Mesenchymal stem cell (in vitro differentiated cells and primary cell): ENCODE data around the gene EFHC2.

Source experiments
- DNase-seq: peaks from one replicate; pipeline ENCODE4 v3.0.0-alpha.2; 2013
- H2AFZ ChIP-seq: one replicate; pipeline ENCODE4 v1.6.1; 2013; ENCODE audit warnings: low read depth, mild to moderate bottlenecking, control low read depth, inconsistent platforms, low read length, moderate library complexity
- H2AK5ac ChIP-seq: 2 replicates; pipeline ENCODE4 v1.6.1; 2013; ENCODE audit warnings: low read length, moderate library complexity, mild to moderate bottlenecking, inconsistent platforms; ENCODE audit not compliant: severe bottlenecking
- H2BK120ac ChIP-seq: one replicate; pipeline ENCODE4 v1.6.1; 2013; ENCODE audit warnings: low read depth, mild to moderate bottlenecking, inconsistent platforms, low read length, moderate library complexity
- H2BK12ac ChIP-seq, 2 experiments: one replicate each; pipeline ENCODE4 v1.6.1; 2013; ENCODE audit warnings: inconsistent platforms in 2 of 2, low read length in 2 of 2, mild to moderate bottlenecking in 2 of 2, moderate library complexity in 2 of 2, control low read depth in 1 of 2
- H2BK15ac ChIP-seq: one replicate; pipeline ENCODE4 v1.6.1; 2013; ENCODE audit warnings: mild to moderate bottlenecking, low read depth, inconsistent platforms; ENCODE audit not compliant: poor library complexity, severe bottlenecking
- H2BK5ac ChIP-seq: 2 replicates; pipeline ENCODE4 v1.6.1; 2013; ENCODE audit warnings: low read depth, mild to moderate bottlenecking, low read length, control low read depth, inconsistent platforms; ENCODE audit not compliant: poor library complexity, severe bottlenecking
- H3K14ac ChIP-seq, 2 experiments: one replicate each; pipeline ENCODE4 v1.6.1; 2013; ENCODE audit warnings: inconsistent platforms in 2 of 2, low read length in 2 of 2, control low read depth in 1 of 2, mild to moderate bottlenecking in 1 of 2, moderate library complexity in 1 of 2
- H3K18ac ChIP-seq, 2 experiments: one replicate each; pipeline ENCODE4 v1.6.1; 2013; ENCODE audit warnings: inconsistent platforms in 2 of 2, low read length in 2 of 2, control low read depth in 1 of 2, low read depth in 1 of 2, mild to moderate bottlenecking in 1 of 2
- H3K23ac ChIP-seq, 2 experiments: one replicate each; pipeline ENCODE4 v1.6.1; 2013; ENCODE audit warnings: inconsistent platforms in 2 of 2, low read length in 2 of 2, mild to moderate bottlenecking in 2 of 2, moderate library complexity in 2 of 2, control low read depth in 1 of 2
- H3K27ac ChIP-seq: 2 replicates; pipeline ENCODE4 v1.5.1; 2013; ENCODE audit warnings: mild to moderate bottlenecking, moderate library complexity, low read length, control low read depth, inconsistent platforms; ENCODE audit not compliant: poor library complexity, severe bottlenecking
- H3K27me3 ChIP-seq, 2 experiments: 2 replicates each; pipeline versions ENCODE4 v1.6.1 to v1.7.0; 2013; ENCODE audit warnings: low read length in 2 of 2, mild to moderate bottlenecking in 2 of 2, moderate library complexity in 2 of 2, control low read depth in 1 of 2, inconsistent platforms in 1 of 2; ENCODE audit not compliant: control insufficient read depth in 1 of 2, insufficient read depth in 1 of 2
- H3K36me3 ChIP-seq, 2 experiments: 2 replicates each; pipeline versions ENCODE4 v1.6.1 to v1.7.0; 2013; ENCODE audit warnings: low read length in 2 of 2, control low read depth in 1 of 2, inconsistent platforms in 1 of 2, low read depth in 1 of 2, mild to moderate bottlenecking in 1 of 2; ENCODE audit not compliant: insufficient read depth in 2 of 2, control insufficient read depth in 1 of 2
- H3K4ac ChIP-seq, 2 experiments: one replicate each; pipeline ENCODE4 v1.6.1; 2013; ENCODE audit warnings: inconsistent platforms in 2 of 2, low read length in 2 of 2, mild to moderate bottlenecking in 2 of 2, moderate library complexity in 2 of 2, control low read depth in 1 of 2, low read depth in 1 of 2
- H3K4me1 ChIP-seq: 2 replicates; pipeline ENCODE4 v1.6.1; 2013; ENCODE audit warnings: low read depth, low read length, control low read depth; ENCODE audit not compliant: control insufficient read depth, insufficient read depth
- H3K4me2 ChIP-seq: 2 replicates; pipeline ENCODE4 v1.6.1; 2013; ENCODE audit warnings: low read length, mild to moderate bottlenecking, inconsistent platforms; ENCODE audit not compliant: poor library complexity, severe bottlenecking
- H3K4me3 ChIP-seq, 2 experiments: 2 replicates each; pipeline versions ENCODE4 v1.5.1 to v1.7.0; 2013; ENCODE audit warnings: low read length in 2 of 2, mild to moderate bottlenecking in 2 of 2, control low read depth in 1 of 2, low read depth in 1 of 2; ENCODE audit not compliant: insufficient read depth in 1 of 2
- H3K79me1 ChIP-seq: replicated peaks from 2 replicates; pipeline ENCODE4 v1.6.1; 2013; ENCODE audit warnings: mild to moderate bottlenecking, control low read depth, low read length, inconsistent platforms; ENCODE audit not compliant: poor library complexity, severe bottlenecking
- H3K9ac ChIP-seq: 2 replicates; pipeline ENCODE4 v1.7.0; 2013; ENCODE audit warnings: mild to moderate bottlenecking, low read length, moderate library complexity
- H3K9me3 ChIP-seq: 2 replicates; pipeline ENCODE4 v1.7.0; 2013; ENCODE audit warnings: mild to moderate bottlenecking, low read length; ENCODE audit not compliant: control insufficient read depth
- H4K8ac ChIP-seq: one replicate; pipeline ENCODE4 v1.6.1; 2013; ENCODE audit warnings: inconsistent platforms, mild to moderate bottlenecking, low read length, moderate library complexity
- H4K91ac ChIP-seq: one replicate; pipeline ENCODE4 v1.6.1; 2013; ENCODE audit warnings: mild to moderate bottlenecking, low read length, inconsistent platforms
- WGBS: methylation state at CpG from one replicate; pipeline ENCODE4 v1.1.7; 2013; ENCODE audit warnings: mixed read lengths; 5-methylcytosine and 5-hydroxymethylcytosine counted together

EFHC2 gene

DNA sequence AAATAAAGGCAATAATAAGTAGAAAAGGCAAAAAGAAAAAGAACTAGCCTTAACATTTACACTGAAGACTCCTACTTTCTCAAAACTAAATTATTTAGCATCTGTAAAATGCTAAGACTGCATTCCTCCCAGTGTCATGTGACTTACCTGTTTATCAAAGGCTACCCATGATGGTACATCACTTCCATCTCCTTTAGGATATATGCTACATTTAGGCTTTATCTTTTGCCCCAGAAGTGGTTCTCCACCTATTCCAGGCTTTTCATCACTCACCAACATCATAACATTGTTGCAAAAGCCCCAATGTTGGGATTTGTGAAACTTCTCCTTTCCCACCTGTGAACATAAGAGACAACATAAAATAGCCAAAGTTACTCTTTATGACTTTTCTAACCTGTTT lies 31.1 kb downstream of the EFHC2 start:
- H3K4me2 ChIP-seq = no peak overlapping the region
- no peak overlapping the region for H3K4ac ChIP-seq
- no peak overlapping the region for H3K14ac ChIP-seq
- H2BK5ac ChIP-seq = no peak overlapping the region
- no peaks in the 10 kb centered on the region for H3K4me1 ChIP-seq
- no peaks in the 10 kb centered on the region for H3K79me1 ChIP-seq
- H4K8ac ChIP-seq = no peak overlapping the region
- H3K23ac ChIP-seq = no peak overlapping the region
- H3K9me3 ChIP-seq = peaks cover 3% of the 10 kb centered on the region
- no peak overlapping the region for H3K4me3 ChIP-seq
- H2BK15ac ChIP-seq = no peak overlapping the region
- no peak overlapping the region for H2AFZ ChIP-seq
- DNase-seq = no peak
- H2AK5ac ChIP-seq = no peak overlapping the region
- H2BK12ac ChIP-seq = no peak overlapping the region
- no peak overlapping the region for H3K9ac ChIP-seq
- H2BK120ac ChIP-seq = no peak overlapping the region
- no peaks in the 10 kb centered on the region for H3K36me3 ChIP-seq
- no peak overlapping the region for H4K91ac ChIP-seq
- no peak overlapping the region for H3K18ac ChIP-seq
- H3K27ac ChIP-seq = no peak overlapping the region
- H3K27me3 ChIP-seq = peaks cover 0 to 5% of the 10 kb centered on the region in 2 experiments

DNA sequence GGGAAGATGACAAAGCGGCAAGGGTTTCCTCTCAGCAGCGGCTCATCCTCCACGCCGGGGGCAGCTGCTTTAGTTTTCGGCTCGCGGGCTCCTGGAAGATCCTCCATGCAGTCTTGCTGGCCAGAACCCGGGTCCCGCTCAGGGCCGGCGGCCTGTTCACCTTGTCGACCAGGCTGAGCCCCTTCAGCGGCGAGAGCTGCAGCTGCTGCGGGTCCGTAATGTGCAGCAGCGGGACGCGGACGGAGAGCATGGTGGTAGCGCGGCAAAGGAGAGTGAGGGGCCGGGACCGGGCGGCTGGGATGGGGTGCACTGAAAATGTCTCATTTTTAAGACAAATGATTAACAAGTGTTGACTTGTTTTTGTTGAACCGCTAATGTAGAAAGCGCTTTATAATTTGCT lies 33.2 kb downstream of the EFHC2 start:
- Histone ChIP-seq H3K4me2 (no peak overlapping the region), H2BK120ac (no peak overlapping the region), H3K36me3 (no peaks in the 10 kb centered on the region), H3K27ac (no peak overlapping the region), H3K79me1 (no peaks in the 10 kb centered on the region), H4K91ac (no peak overlapping the region), H3K9me3 (no peaks in the 10 kb centered on the region), H2AFZ (no peak overlapping the region), H3K9ac (no peak overlapping the region), H3K23ac (no peak overlapping the region), H3K4ac (no peak overlapping the region), H2BK15ac (no peak overlapping the region), H2BK5ac (no peak overlapping the region), H2BK12ac (no peak overlapping the region), H3K4me3 (no peak overlapping the region), H3K27me3 (peaks cover 0 to 5% of the 10 kb centered on the region in 2 experiments), H2AK5ac (no peak overlapping the region), H3K14ac (no peak overlapping the region), H3K18ac (no peak overlapping the region), H4K8ac (no peak overlapping the region), H3K4me1 (no peaks in the 10 kb centered on the region)
- 98% methylated on average over 27 of the region's 27 CpGs for WGBS
- DNase-seq = no peak

DNA sequence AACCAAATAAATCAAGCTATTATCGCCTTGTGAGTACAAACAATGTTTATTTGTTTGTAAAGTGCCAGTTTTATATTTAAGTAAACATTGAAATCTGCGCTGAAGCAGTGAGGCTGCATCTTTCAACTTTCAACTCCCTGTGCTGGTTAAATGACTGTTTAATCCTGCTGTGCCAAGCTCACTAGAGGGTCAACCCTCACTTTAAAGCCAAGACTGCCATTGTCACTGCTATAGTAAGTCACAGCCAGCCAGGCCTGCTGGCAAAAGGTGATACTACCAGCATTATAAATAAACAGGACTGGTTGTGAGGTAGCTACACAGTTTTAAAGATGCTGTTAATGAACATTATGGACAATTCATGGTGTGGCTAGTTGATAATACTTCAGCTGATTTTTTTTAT lies 34.6 kb downstream of the EFHC2 start:
- H2BK5ac ChIP-seq = no peak overlapping the region
- no peak overlapping the region for H2AFZ ChIP-seq
- no peaks in the 10 kb centered on the region for H3K4me1 ChIP-seq
- H3K9me3 ChIP-seq = no peaks in the 10 kb centered on the region
- H2BK120ac ChIP-seq = no peak overlapping the region
- 100% methylated on average over 1 of the region's 2 CpGs for WGBS
- no peak for DNase-seq
- H3K9ac ChIP-seq = no peak overlapping the region
- no peak overlapping the region for H2AK5ac ChIP-seq
- no peak overlapping the region for H4K91ac ChIP-seq
- no peak overlapping the region for H2BK15ac ChIP-seq
- H4K8ac ChIP-seq = no peak overlapping the region
- no peaks in the 10 kb centered on the region for H3K36me3 ChIP-seq
- no peak overlapping the region for H3K23ac ChIP-seq
- H3K14ac ChIP-seq = no peak overlapping the region
- H3K79me1 ChIP-seq = no peaks in the 10 kb centered on the region
- peaks cover 0 to 8% of the 10 kb centered on the region in 2 experiments for H3K27me3 ChIP-seq
- H3K4ac ChIP-seq = no peak overlapping the region
- H2BK12ac ChIP-seq = no peak overlapping the region
- H3K18ac ChIP-seq = no peak overlapping the region
- H3K27ac ChIP-seq = no peak overlapping the region
- no peak overlapping the region for H3K4me3 ChIP-seq
- no peak overlapping the region for H3K4me2 ChIP-seq

DNA sequence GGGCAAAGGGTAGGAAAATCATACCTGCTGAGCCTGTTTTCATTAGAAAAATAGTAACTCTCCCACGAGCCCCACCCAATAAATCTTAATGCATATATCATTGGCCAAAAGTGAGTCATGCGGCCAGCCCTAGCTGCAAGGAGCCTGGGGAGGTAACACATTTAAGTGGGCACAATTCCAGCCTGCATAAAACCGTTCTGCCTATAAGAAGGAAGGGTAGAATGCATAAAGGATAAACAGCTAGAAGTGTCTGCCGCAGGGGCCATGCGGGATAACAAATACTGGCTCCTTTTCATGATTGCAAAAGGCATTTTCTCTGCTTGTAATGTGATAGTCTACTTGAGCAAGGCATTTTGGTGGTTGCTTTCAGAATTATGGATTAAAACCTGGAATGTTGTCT lies 37.1 kb downstream of the EFHC2 start:
- no peak overlapping the region for H3K4ac ChIP-seq
- no peaks in the 10 kb centered on the region for H3K9me3 ChIP-seq
- H3K36me3 ChIP-seq = no peaks in the 10 kb centered on the region
- H2BK15ac ChIP-seq = no peak overlapping the region
- no peak overlapping the region for H4K8ac ChIP-seq
- H2BK5ac ChIP-seq = no peak overlapping the region
- no peaks in the 10 kb centered on the region for H3K4me1 ChIP-seq
- no peak overlapping the region for H3K27ac ChIP-seq
- H2AFZ ChIP-seq = no peak overlapping the region
- no peaks in the 10 kb centered on the region for H3K79me1 ChIP-seq
- H3K4me2 ChIP-seq = no peak overlapping the region
- no peak overlapping the region for H3K18ac ChIP-seq
- H2BK12ac ChIP-seq = no peak overlapping the region
- H3K4me3 ChIP-seq = no peak overlapping the region
- no peak overlapping the region for H2AK5ac ChIP-seq
- no peak overlapping the region for H2BK120ac ChIP-seq
- no peak for DNase-seq
- no peak overlapping the region for H3K14ac ChIP-seq
- no peak overlapping the region for H3K9ac ChIP-seq
- no peak overlapping the region for H3K23ac ChIP-seq
- no peak overlapping the region for H4K91ac ChIP-seq
- 81% methylated on average over 5 of the region's 5 CpGs for WGBS
- H3K27me3 ChIP-seq = peaks cover 0 to 8% of the 10 kb centered on the region in 2 experiments
